Gastrocnemius medialis (tissue), 4 donors: Measurements from ENCODE around the gene TMEM161A.

Experiments used
- POLR2A ChIP-seq, 2 donors: fragments of 450-650 bp; IDR thresholded peaks; one replicate each; pipeline ENCODE4 v1.6.1; 2017; ENCODE audit warnings: antibody characterized with exemption in 2 of 2, mild to moderate bottlenecking in 2 of 2, moderate library complexity in 2 of 2
- TF ChIP-seq, protein P1 (sequence below), 5 experiments: fragments of 450-650 bp in 3 of 5; fragments of 200-600 bp in 2 of 5; sonication (generic) in 2 of 5; IDR thresholded peaks in 4 of 5; conservative IDR thresholded peaks in 1 of 5; 1 replicate in 4 of 5; 2 replicates in 1 of 5; pipeline ENCODE4 v1.5.1; 2016 to 2019; ENCODE audit warnings: antibody characterized with exemption in 5 of 5, mild to moderate bottlenecking in 3 of 5, moderate library complexity in 3 of 5

DNA sequence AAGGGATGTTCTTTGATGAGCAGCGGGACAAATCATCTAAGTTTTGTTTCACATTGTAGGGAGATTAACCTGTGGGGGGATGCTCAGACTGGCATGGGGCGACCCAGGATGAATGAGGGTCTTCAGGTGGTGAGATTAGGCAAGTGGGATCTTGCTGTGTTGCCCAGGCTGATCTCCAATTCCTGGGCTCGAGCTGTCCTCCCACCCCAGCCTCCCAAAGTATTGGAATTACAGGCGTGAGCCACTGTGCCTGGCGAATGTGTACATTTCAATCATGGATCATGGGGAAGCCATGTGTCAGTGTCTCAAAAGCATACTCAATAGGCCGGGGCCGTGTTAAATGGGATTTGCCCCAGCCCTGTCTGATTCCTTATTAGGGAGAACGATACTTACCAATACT, 66.4 kb downstream of the TMEM161A start:
- TF ChIP-seq POLR2A (IDR thresholded peaks at IDR 0.05): no peak
- TF ChIP-seq, protein P1, sequence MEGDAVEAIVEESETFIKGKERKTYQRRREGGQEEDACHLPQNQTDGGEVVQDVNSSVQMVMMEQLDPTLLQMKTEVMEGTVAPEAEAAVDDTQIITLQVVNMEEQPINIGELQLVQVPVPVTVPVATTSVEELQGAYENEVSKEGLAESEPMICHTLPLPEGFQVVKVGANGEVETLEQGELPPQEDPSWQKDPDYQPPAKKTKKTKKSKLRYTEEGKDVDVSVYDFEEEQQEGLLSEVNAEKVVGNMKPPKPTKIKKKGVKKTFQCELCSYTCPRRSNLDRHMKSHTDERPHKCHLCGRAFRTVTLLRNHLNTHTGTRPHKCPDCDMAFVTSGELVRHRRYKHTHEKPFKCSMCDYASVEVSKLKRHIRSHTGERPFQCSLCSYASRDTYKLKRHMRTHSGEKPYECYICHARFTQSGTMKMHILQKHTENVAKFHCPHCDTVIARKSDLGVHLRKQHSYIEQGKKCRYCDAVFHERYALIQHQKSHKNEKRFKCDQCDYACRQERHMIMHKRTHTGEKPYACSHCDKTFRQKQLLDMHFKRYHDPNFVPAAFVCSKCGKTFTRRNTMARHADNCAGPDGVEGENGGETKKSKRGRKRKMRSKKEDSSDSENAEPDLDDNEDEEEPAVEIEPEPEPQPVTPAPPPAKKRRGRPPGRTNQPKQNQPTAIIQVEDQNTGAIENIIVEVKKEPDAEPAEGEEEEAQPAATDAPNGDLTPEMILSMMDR (IDR thresholded peaks at IDR 0.05 in 4 of 5, conservative IDR thresholded peaks at IDR 0.05 in 1 of 5): no peak
